Cardiac fibroblast (primary cell): Measurements from ENCODE around the gene ANKRD34A.

Source experiments
- DNase-seq, 2 donors: peaks; one replicate each; pipeline versions ENCODE4 v3.0.0 to v3.0.0-alpha.2; 2010; ENCODE audit warnings: low read depth in 2 of 2
- H3K4me3 ChIP-seq, 2 donors: replicated peaks in 1 of 2; 1 replicate in 1 of 2; 2 replicates in 1 of 2; pipeline ENCODE4 v1.5.1; 2011; ENCODE audit warnings: low read depth in 2 of 2, low read length in 2 of 2, mild to moderate bottlenecking in 2 of 2, moderate library complexity in 1 of 2
- CTCF ChIP-seq: IDR thresholded peaks from one replicate; pipeline ENCODE4 v1.5.1; 2011; ENCODE audit warnings: low read depth, mild to moderate bottlenecking, low read length, inconsistent platforms

Gene ANKRD34A

DNA sequence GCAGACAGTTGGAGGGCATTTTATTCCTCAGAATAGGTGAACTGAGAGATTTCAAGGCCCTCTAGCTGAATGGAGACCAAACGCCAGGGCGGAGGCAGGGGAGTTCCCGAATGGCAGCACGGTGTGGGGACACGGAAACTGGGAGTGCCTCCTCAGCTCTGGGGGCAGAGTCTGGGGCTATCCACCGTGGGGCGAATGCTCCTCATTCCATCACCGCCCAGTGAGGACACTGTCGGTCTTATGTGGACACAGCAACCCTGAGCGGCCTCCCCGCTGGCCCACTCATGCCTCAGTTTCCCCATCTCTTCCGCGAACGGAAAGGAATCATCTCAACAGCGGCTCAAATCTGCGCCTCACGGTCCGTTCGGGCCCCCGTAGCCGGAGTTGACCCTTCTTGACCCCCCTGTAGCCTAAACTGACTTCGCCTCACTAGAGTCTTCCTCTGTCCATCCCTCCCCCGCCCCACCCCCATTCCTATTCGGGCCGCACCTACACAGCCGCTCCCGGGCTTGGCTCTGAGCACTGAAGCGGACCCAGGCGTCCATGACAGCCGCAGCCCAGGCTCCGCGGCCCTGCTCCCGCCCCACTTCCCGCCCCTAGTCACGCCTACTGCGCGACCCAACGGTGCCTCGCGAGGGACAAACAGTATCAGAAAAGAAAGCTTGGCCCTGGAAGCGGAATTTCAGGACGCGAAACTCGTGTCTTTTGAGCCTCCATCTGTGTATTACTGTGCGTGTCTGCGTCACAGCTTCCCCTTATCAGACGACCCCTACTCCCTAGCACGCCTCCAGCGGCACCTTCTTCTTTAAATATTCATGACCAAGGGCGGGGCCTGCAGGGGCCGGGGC is 46.0 kb downstream of the ANKRD34A start, which contains the start of gene PEX11B:
Gene PEX11B, minus strand, starts transcription at position 574 of the 848 bp plus-strand sequence. Its CDS starts 29 bp downstream, at position 545.
- H3K4me3 ChIP-seq = peak within 1 kb of the TSS; percentile 93 to 94
- DNase-seq = peak; percentile 90
- TF ChIP-seq CTCF = no peak

DNA sequence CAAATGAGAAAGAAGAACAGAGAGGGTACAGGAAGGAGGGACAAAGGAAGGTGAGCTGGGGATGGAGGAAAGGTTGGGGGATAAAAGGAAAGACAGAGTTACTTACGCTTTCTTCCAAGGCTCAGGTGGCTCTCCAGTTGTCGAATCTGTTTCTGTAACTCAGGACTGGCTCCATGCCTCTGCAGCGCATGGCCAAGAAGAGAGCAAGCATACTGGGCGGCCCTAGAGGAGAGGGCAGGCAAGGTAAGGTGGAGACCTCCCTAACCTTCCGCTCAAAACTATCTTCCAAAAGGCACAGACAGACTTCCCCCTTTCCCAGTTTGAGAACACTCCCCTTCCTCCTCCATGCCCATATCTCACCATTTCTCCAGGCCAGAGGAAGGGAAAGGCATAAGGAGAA is 46.8 kb downstream of the ANKRD34A start:
- peak overlapping the region; percentile 93 to 94 for H3K4me3 ChIP-seq
- no peak for DNase-seq
- TF ChIP-seq CTCF = no peak

- peak in 1 of 2 donors; percentile 35 for DNase-seq
- no peak for TF ChIP-seq CTCF
- H3K4me3 ChIP-seq = no peak overlapping the region
Observed at GRCh38 chr1:145916745-145917144, 47.6 kb downstream of the ANKRD34A start.

DNA sequence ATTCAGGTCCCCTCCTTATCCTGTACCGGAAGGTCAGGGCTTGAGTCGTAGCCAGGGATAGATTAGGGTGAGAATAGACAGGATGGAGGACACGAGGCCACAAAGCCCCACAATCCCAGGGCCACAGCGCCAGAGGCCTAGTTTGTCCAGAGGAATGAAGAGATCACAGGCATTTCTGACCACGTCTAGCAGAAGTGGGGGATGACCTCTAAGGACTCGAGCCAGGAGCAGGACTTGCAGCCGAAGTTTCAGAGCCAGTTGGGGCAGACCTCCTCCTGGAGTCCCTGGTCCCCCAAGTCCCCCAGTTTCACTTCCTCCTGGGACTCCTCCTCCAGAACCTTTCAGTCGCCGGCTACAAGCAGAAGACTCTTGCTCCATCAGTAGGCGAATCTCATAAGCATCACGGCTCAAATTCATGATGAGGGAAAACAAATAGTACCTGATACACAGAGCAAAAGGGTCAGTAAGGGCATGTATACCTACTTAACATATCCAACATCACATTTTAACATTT is 52.2 kb downstream of the ANKRD34A start:
- DNase-seq = no peak
- no peak overlapping the region for H3K4me3 ChIP-seq
- TF ChIP-seq CTCF = no peak
